CD4-positive, CD25-positive, alpha-beta regulatory T cell (primary cell): Measurements from ENCODE around the gene CTAG1B. TPM values are rescaled to one million over a fixed set of nuclear protein-coding genes. Genes with fewer than 3 reads are reported as not detected.
"Not testable (repeated sequence)": the region's sequence is repeated elsewhere in the genome, so short reads cannot be mapped to it uniquely, and the experiment has no call there.

ENCODE experiments used
- ATAC-seq, 2 donors: fragments of 150-1000 bp; cut with Tn5 transposase; one replicate each; pipeline ENCODE4 v1.10.0; 2021; ENCODE audit warnings: low read depth in 2 of 2, moderate number of reproducible peaks in 2 of 2, moderate library complexity in 1 of 2
- DNase-seq, 3 donors: peaks; one replicate each; pipeline versions ENCODE4 v3.0.0 to v3.0.0-alpha.2; 2012 to 2022; ENCODE audit warnings: mixed read lengths in 1 of 3
- H3K27ac ChIP-seq: one replicate; pipeline ENCODE4 v1.7.0; 2013; ENCODE audit warnings: mild to moderate bottlenecking, low read length; ENCODE audit not compliant: insufficient read depth, poor library complexity, severe bottlenecking
- H3K27me3 ChIP-seq: one replicate; pipeline ENCODE4 v1.7.0; 2013; ENCODE audit warnings: low read length; ENCODE audit not compliant: control insufficient read depth, insufficient read depth
- H3K36me3 ChIP-seq: one replicate; pipeline ENCODE4 v1.7.0; 2013; ENCODE audit warnings: mild to moderate bottlenecking, low read length, moderate library complexity; ENCODE audit not compliant: control insufficient read depth, insufficient read depth
- H3K4me1 ChIP-seq: 2 replicates; pipeline ENCODE4 v1.7.0; 2013; ENCODE audit warnings: mild to moderate bottlenecking, low read length; ENCODE audit not compliant: insufficient read depth, control insufficient read depth, poor library complexity, severe bottlenecking
- H3K4me3 ChIP-seq: one replicate; pipeline ENCODE4 v1.7.0; 2013; ENCODE audit warnings: low read depth, mild to moderate bottlenecking, low read length, moderate library complexity
- H3K9me3 ChIP-seq, 2 experiments: 1 replicate in 1 of 2; 2 replicates in 1 of 2; pipeline ENCODE4 v1.7.0; 2013; ENCODE audit warnings: low read length in 2 of 2, mild to moderate bottlenecking in 1 of 2, moderate library complexity in 1 of 2; ENCODE audit not compliant: control insufficient read depth in 2 of 2
- H3K27ac Mint-ChIP-seq, 3 donors: one replicate each; pipeline ENCODE4 v1.8.0; 2020 to 2022; ENCODE audit warnings: mild to moderate bottlenecking in 3 of 3, mixed read lengths in 3 of 3, moderate library complexity in 2 of 3
- H3K27me3 Mint-ChIP-seq: one replicate; pipeline ENCODE4 v1.8.0; 2022; ENCODE audit warnings: mild to moderate bottlenecking, mixed read lengths
- H3K36me3 Mint-ChIP-seq: one replicate; pipeline ENCODE4 v1.8.0; 2020; ENCODE audit warnings: mixed read lengths
- H3K4me1 Mint-ChIP-seq, 4 donors: one replicate each; pipeline ENCODE4 v1.8.0; 2020 to 2022; ENCODE audit warnings: mixed read lengths in 4 of 4, mild to moderate bottlenecking in 1 of 4
- H3K4me3 Mint-ChIP-seq, 4 donors: one replicate each; pipeline ENCODE4 v1.8.0; 2020 to 2022; ENCODE audit warnings: mild to moderate bottlenecking in 4 of 4, mixed read lengths in 4 of 4, moderate library complexity in 3 of 4
- H3K9me3 Mint-ChIP-seq, 7 donors: one replicate each; pipeline ENCODE4 v1.8.0; 2020 to 2022; ENCODE audit warnings: mixed read lengths in 7 of 7, mild to moderate bottlenecking in 3 of 7, moderate library complexity in 2 of 7
- polyA plus RNA-seq, 4 donors: library from polyadenylated mRNA; unstranded; fragments of 300-500 nt; fragmentation: Illumina TruSeq; gene quantifications; one replicate each; pipeline ENCODE4 v1.2.3, GENCODE V29; 2021
- total RNA-seq: library from RNA; stranded (reverse); gene quantifications from one replicate; pipeline ENCODE4 v1.2.3, GENCODE V29; 2022

The CTAG1B gene
- total and polyA plus RNA-seq, 5 donors from 2014 or later: not detected

GRCh38 chrX:154613586-154613985 is 5.5 kb downstream of the CTAG1B start:
- H3K4me3 Mint-ChIP-seq, H3K9me3 Mint-ChIP-seq, ATAC-seq: not testable (repeated sequence)

DNA sequence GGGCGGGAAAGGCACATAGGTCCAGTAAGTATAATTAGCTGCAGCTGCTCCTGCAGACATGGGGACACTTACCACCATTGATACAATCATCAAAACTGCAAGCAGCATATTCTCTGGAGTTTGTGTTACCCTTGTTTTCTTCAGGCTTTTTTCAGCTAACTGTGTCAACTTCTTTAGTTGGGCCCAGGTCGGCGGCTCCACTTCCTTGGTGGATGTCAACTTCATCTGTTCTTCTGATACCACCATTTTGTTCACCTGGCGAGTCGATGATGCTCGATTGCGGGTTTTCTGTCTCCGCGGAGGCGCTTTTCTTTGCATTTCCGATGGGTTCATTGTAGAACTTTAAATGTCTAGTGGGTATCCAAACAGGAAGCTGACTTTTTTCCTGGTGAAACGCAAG is 7.9 kb downstream of the CTAG1B start:
- not testable (repeated sequence) for H3K9me3 ChIP-seq, H3K27me3 Mint-ChIP-seq, H3K9me3 Mint-ChIP-seq, H3K27ac ChIP-seq, H3K4me3 ChIP-seq, H3K4me1 ChIP-seq, H3K36me3 Mint-ChIP-seq, H3K4me1 Mint-ChIP-seq, H3K36me3 ChIP-seq, DNase-seq, ATAC-seq, H3K27me3 ChIP-seq, H3K27ac Mint-ChIP-seq, H3K4me3 Mint-ChIP-seq

More at GRCh38 chrX:154613586-154613985, 5.5 kb downstream of the CTAG1B start:
- not testable (repeated sequence) for H3K4me1 ChIP-seq, H3K27me3 Mint-ChIP-seq, DNase-seq, H3K36me3 Mint-ChIP-seq, H3K9me3 ChIP-seq, H3K36me3 ChIP-seq, H3K27ac Mint-ChIP-seq, H3K4me1 Mint-ChIP-seq, H3K4me3 ChIP-seq, H3K27me3 ChIP-seq, H3K27ac ChIP-seq

- H3K9me3 Mint-ChIP-seq, H3K4me1 Mint-ChIP-seq, H3K27ac ChIP-seq, H3K36me3 Mint-ChIP-seq, H3K9me3 ChIP-seq, H3K36me3 ChIP-seq, H3K4me3 Mint-ChIP-seq, DNase-seq, H3K27me3 ChIP-seq, H3K27ac Mint-ChIP-seq, H3K4me1 ChIP-seq, H3K4me3 ChIP-seq, ATAC-seq: not testable (repeated sequence)
- H3K27me3 Mint-ChIP-seq: peaks cover 13% of the 10 kb centered on the region
Measured at GRCh38 chrX:154608823-154609222, 10.3 kb downstream of the CTAG1B start.

GRCh38 chrX:154607976-154608375 is 11.1 kb downstream of the CTAG1B start:
- not testable (repeated sequence) for H3K36me3 ChIP-seq, H3K4me3 ChIP-seq, H3K9me3 Mint-ChIP-seq, H3K4me3 Mint-ChIP-seq, H3K4me1 Mint-ChIP-seq, H3K27me3 ChIP-seq, H3K27ac ChIP-seq, DNase-seq, H3K27ac Mint-ChIP-seq, H3K9me3 ChIP-seq, ATAC-seq, H3K36me3 Mint-ChIP-seq, H3K4me1 ChIP-seq
- peaks cover 13% of the 10 kb centered on the region for H3K27me3 Mint-ChIP-seq

GRCh38 chrX:154607370-154607769 is 11.7 kb downstream of the CTAG1B start:
- Mint-ChIP-seq H3K4me1 (peaks cover 0 to 2% (median 0%) of the 10 kb centered on the region in 4 donors), H3K27ac (no peak overlapping the region), H3K27me3 (peaks cover 13% of the 10 kb centered on the region), H3K4me3 (no peak overlapping the region), H3K36me3 (no peaks in the 10 kb centered on the region), H3K9me3 (peaks cover 0 to 1% (median 0%) of the 10 kb centered on the region in 7 donors)
- Histone ChIP-seq H3K9me3 (no peaks in the 10 kb centered on the region), H3K27me3 (no peaks in the 10 kb centered on the region), H3K4me3 (no peak overlapping the region), H3K36me3 (no peaks in the 10 kb centered on the region), H3K4me1 (no peaks in the 10 kb centered on the region), H3K27ac (no peak overlapping the region)
- no peak for DNase-seq
- ATAC-seq: no peak

DNA sequence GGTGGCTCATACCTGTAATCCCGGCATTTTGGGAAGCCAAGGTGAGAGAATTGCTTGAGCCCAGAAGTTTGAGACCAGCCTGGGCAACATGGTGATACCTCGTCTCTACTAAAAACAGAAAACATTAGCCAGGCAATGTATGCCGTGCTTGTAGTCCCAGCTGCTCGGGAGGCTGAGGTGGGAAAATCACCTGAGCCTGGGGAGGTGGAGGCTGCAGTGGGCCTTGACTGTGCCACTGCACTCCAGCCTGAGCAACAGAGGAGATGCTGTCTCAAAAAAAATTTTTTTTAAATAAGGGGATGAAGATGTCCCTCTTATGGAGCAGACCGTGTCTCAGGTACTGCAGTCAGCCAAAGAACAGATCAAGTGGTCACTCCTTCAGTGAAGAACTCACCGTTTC is 13.5 kb downstream of the CTAG1B start:
- Mint-ChIP-seq H3K36me3 (no peaks in the 10 kb centered on the region), H3K4me3 (no peak overlapping the region), H3K4me1 (peaks cover 0 to 2% (median 0%) of the 10 kb centered on the region in 4 donors), H3K27me3 (peaks cover 13% of the 10 kb centered on the region), H3K9me3 (peaks cover 0 to 3% (median 0%) of the 10 kb centered on the region in 7 donors), H3K27ac (no peak overlapping the region)
- no peak for DNase-seq
- no peaks in the 10 kb centered on the region for H3K36me3 ChIP-seq
- no peak for ATAC-seq
- no peak overlapping the region for H3K27ac ChIP-seq
- H3K4me1 ChIP-seq: no peaks in the 10 kb centered on the region
- no peak overlapping the region for H3K4me3 ChIP-seq
- H3K27me3 ChIP-seq: no peaks in the 10 kb centered on the region
- no peaks in the 10 kb centered on the region for H3K9me3 ChIP-seq

- no peak for ATAC-seq
- H3K27ac Mint-ChIP-seq: peak overlapping the region in 1 of 3 donors; percentile 20
- no peak overlapping the region for H3K4me3 Mint-ChIP-seq
- H3K27me3 Mint-ChIP-seq: peaks cover 16% of the 10 kb centered on the region
- H3K4me1 Mint-ChIP-seq: peaks cover 0 to 2% (median 0%) of the 10 kb centered on the region in 4 donors
- H3K9me3 Mint-ChIP-seq: peaks cover 0 to 3% (median 0%) of the 10 kb centered on the region in 7 donors
- Histone ChIP-seq H3K27ac (no peak overlapping the region), H3K27me3 (no peaks in the 10 kb centered on the region), H3K4me3 (no peak overlapping the region), H3K36me3 (no peaks in the 10 kb centered on the region), H3K4me1 (no peaks in the 10 kb centered on the region), H3K9me3 (no peaks in the 10 kb centered on the region)
- no peak for DNase-seq
- no peaks in the 10 kb centered on the region for H3K36me3 Mint-ChIP-seq
Measured at GRCh38 chrX:154603438-154604430, 15.3 kb downstream of the CTAG1B start.
